Testis (tissue), 3 donors: Measurements from ENCODE around the gene NPHP4. TPM values are rescaled to one million over a fixed set of nuclear protein-coding genes. Genes with fewer than 3 reads are reported as not detected.

Source experiments
- DNase-seq: peaks from one replicate; pipeline ENCODE4 v3.0.0-alpha.2; 2019
- H3K27ac ChIP-seq, 2 donors: fragments of 200-600 bp; sonication (generic); one replicate each; pipeline ENCODE4 v1.5.1; 2019
- H3K27me3 ChIP-seq: fragments of 200-600 bp; sonication (generic); one replicate; pipeline ENCODE4 v1.5.1; 2019
- H3K36me3 ChIP-seq: fragments of 200-600 bp; sonication (generic); one replicate; pipeline ENCODE4 v1.5.1; 2017; ENCODE audit warnings: low read depth; ENCODE audit errors: missing control alignments
- H3K4me1 ChIP-seq: fragments of 200-600 bp; sonication (generic); one replicate; pipeline ENCODE4 v1.5.1; 2019
- H3K4me3 ChIP-seq, 2 donors: fragments of 200-600 bp; sonication (generic); one replicate each; pipeline ENCODE4 v1.5.1; 2017 to 2019
- H3K9me3 ChIP-seq: fragments of 200-600 bp; sonication (generic); one replicate; pipeline ENCODE4 v1.5.1; 2017
- CTCF ChIP-seq, 3 experiments: fragments of 450-650 bp in 2 of 3; fragments of 200-600 bp in 1 of 3; sonication (generic) in 1 of 3; IDR thresholded peaks; one replicate each; pipeline ENCODE4 v1.5.1; 2016 to 2019; ENCODE audit warnings: antibody characterized with exemption in 3 of 3, mild to moderate bottlenecking in 2 of 3, moderate library complexity in 1 of 3
- POLR2A ChIP-seq: fragments of 450-650 bp; IDR thresholded peaks from one replicate; pipeline ENCODE4 v1.6.1; 2017; ENCODE audit warnings: antibody characterized with exemption, mild to moderate bottlenecking, moderate library complexity
- WGBS, 2 donors: methylation state at CpG; one replicate each; pipeline ENCODE4 v1.1.5; 2018; 5-methylcytosine and 5-hydroxymethylcytosine counted together
- intact Hi-C: fragments of 100-400 bp; cut with DNase I; formaldehyde crosslinking; loops from one replicate; pipeline ENCODE4 v1.15.1; 2023; ENCODE audit warnings: low total_unique reads
- polyA plus RNA-seq: library from polyadenylated mRNA; stranded (reverse); fragments of 350-450 nt; fragmentation: Illumina TruSeq; extraction: RNeasy Lipid Tissue Mini Kit (QIAGEN cat#74804); gene quantifications from one replicate; pipeline ENCODE4 v1.2.3, GENCODE V29; 2014; ENCODE audit warnings: low read depth, low replicate concordance; ENCODE audit not compliant: insufficient read depth
- total RNA-seq, 2 donors: library from RNA; depleted of rRNA; stranded (reverse); fragments of >200 nt; gene quantifications; one replicate each; pipeline ENCODE4 v1.2.3, GENCODE V29; 2016

Gene NPHP4
- total and polyA plus RNA-seq, 3 donors from 2014 or later: 26.3 to 65.9 (median 49.4) TPM

- H3K27ac ChIP-seq: no peak overlapping the region
- no peak for TF ChIP-seq CTCF (IDR thresholded peaks at IDR 0.05)
- no peak for TF ChIP-seq POLR2A
- no peak overlapping the region for H3K4me3 ChIP-seq
- H3K9me3 ChIP-seq: no peaks in the 10 kb centered on the region
- H3K4me1 ChIP-seq: no peaks in the 10 kb centered on the region
- intact Hi-C loops: no loop called here
- 92 to 94% methylated on average over 8 to 19 of the region's 19 CpGs for WGBS, 2 donors
- H3K36me3 ChIP-seq: no peaks in the 10 kb centered on the region
- no peak for DNase-seq
- no peaks in the 10 kb centered on the region for H3K27me3 ChIP-seq
Measured at GRCh38 chr1:5858246-5858645, 134.0 kb downstream of the NPHP4 start.

GRCh38 chr1:5857508-5858090 lies 134.6 kb downstream of the NPHP4 start:
- DNase-seq: no peak
- intact Hi-C loops: no loop called here
- no peaks in the 10 kb centered on the region for H3K9me3 ChIP-seq
- H3K36me3 ChIP-seq: no peaks in the 10 kb centered on the region
- WGBS, 2 donors: 81 to 82% methylated on average over 14 to 16 of the region's 16 CpGs
- no peak overlapping the region for H3K27ac ChIP-seq
- no peak overlapping the region for H3K4me3 ChIP-seq
- no peaks in the 10 kb centered on the region for H3K27me3 ChIP-seq
- H3K4me1 ChIP-seq: no peaks in the 10 kb centered on the region
- no peak for TF ChIP-seq CTCF (IDR thresholded peaks at IDR 0.05)
- TF ChIP-seq POLR2A: no peak

GRCh38 chr1:5857011-5857410 lies 135.2 kb downstream of the NPHP4 start:
- Histone ChIP-seq H3K9me3 (no peaks in the 10 kb centered on the region), H3K4me1 (no peaks in the 10 kb centered on the region), H3K27me3 (no peaks in the 10 kb centered on the region), H3K4me3 (no peak overlapping the region), H3K36me3 (no peaks in the 10 kb centered on the region), H3K27ac (no peak overlapping the region)
- WGBS, 2 donors: 81 to 98% methylated on average over 14 to 16 of the region's 17 CpGs
- TF ChIP-seq POLR2A (no peak), CTCF (IDR thresholded peaks at IDR 0.05) (no peak)
- no peak for DNase-seq
- intact Hi-C loops: no loop called here

DNA sequence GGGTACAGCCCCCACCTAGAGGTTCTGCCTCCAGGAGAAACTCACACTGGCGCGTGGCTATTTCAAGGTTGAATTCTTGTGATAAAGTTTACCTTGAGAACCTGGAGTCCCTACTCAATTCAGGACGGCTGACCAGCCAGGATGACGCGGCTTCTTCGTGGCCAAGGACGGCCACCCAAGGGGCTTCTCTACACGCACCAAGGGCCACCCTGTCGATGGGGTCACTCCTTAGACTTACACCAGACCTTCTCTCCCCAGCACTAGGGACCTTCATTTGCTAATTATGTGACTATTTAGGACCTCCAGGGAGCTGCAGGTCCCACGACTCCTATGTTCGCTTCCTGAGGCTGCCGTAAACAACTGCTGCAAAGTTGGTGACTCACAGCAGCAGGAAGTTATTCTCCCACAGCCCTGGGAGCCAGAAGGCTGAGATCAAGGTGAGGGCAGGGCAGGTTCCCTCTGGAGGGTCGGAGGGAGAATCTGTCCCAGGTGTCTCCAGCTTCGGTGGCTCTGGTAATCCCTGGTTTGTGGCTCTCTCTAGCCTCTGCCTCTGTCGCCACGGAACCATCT lies 135.9 kb downstream of the NPHP4 start:
- DNase-seq: no peak
- Histone ChIP-seq H3K4me3 (no peak overlapping the region), H3K9me3 (no peaks in the 10 kb centered on the region), H3K4me1 (no peaks in the 10 kb centered on the region), H3K27me3 (no peaks in the 10 kb centered on the region), H3K36me3 (no peaks in the 10 kb centered on the region), H3K27ac (no peak overlapping the region)
- WGBS, 2 donors: 50 to 62% methylated on average over 11 to 16 of the region's 16 CpGs
- no peak for TF ChIP-seq CTCF (IDR thresholded peaks at IDR 0.05)
- no peak for TF ChIP-seq POLR2A
- intact Hi-C loops: no loop called here
